BLaER1 (cell line): ENCODE results near the gene KCNMB3.
A peak's percentile ranks its signal among the peaks of the same experiment; 100 is the strongest.
"Not testable (repeated sequence)": the region's sequence is repeated elsewhere in the genome, so short reads cannot be mapped to it uniquely, and the experiment has no call there.

Source experiments
- H3K27ac ChIP-seq: shearing (Covaris generic); formaldehyde crosslinking; 2 replicates; pipeline ENCODE4 v1.8.1; 2022
- H3K27me3 ChIP-seq: shearing (Covaris generic); formaldehyde crosslinking; 2 replicates; pipeline ENCODE4 v1.8.1; 2022
- H3K36me3 ChIP-seq: shearing (Covaris generic); formaldehyde crosslinking; 2 replicates; pipeline ENCODE4 v1.8.1; 2022
- H3K4me1 ChIP-seq: shearing (Covaris generic); formaldehyde crosslinking; 2 replicates; pipeline ENCODE4 v1.8.1; 2022
- H3K4me2 ChIP-seq: shearing (Covaris generic); formaldehyde crosslinking; 2 replicates; pipeline ENCODE4 v1.8.1; 2022
- H3K4me3 ChIP-seq: shearing (Covaris generic); formaldehyde crosslinking; 2 replicates; pipeline ENCODE4 v1.8.1; 2022
- H3K9ac ChIP-seq: shearing (Covaris generic); formaldehyde crosslinking; 2 replicates; pipeline ENCODE4 v1.8.1; 2022
- H3K9me3 ChIP-seq: shearing (Covaris generic); formaldehyde crosslinking; 2 replicates; pipeline ENCODE4 v1.8.1; 2022
- H4K20me1 ChIP-seq: shearing (Covaris generic); formaldehyde crosslinking; 2 replicates; pipeline ENCODE4 v1.8.1; 2022
- Cebpa-rat ChIP-seq: shearing (Covaris generic); IDR thresholded peaks from 2 replicates; pipeline ENCODE4 v1.8.1; 2022

KCNMB3 gene

DNA sequence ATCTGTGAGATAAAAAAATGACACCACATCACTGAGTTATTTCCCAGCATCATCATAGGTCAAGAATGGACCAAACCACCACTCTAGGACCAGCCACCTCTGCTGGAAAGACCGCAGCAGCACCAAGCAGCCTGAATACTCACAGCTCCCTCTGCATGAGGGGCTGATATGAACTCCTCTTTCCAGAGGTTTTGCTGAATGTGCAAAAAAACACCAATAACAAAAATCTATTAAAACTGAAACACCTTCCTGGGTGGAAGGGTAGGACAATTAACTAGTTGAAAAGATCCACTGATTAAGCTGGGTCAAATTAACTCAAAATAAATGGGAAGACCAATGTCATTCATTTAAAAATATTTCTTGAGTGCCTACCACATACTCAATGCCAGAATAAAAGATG is 28.9 kb upstream of the KCNMB3 start:
- Histone ChIP-seq H3K27ac (no peak overlapping the region), H3K36me3 (no peaks in the 10 kb centered on the region), H4K20me1 (no peaks in the 10 kb centered on the region), H3K4me2 (no peak overlapping the region), H3K9me3 (no peaks in the 10 kb centered on the region), H3K4me1 (no peaks in the 10 kb centered on the region), H3K4me3 (no peak overlapping the region), H3K27me3 (no peaks in the 10 kb centered on the region), H3K9ac (no peak overlapping the region)
- no peak for TF ChIP-seq Cebpa-rat

DNA sequence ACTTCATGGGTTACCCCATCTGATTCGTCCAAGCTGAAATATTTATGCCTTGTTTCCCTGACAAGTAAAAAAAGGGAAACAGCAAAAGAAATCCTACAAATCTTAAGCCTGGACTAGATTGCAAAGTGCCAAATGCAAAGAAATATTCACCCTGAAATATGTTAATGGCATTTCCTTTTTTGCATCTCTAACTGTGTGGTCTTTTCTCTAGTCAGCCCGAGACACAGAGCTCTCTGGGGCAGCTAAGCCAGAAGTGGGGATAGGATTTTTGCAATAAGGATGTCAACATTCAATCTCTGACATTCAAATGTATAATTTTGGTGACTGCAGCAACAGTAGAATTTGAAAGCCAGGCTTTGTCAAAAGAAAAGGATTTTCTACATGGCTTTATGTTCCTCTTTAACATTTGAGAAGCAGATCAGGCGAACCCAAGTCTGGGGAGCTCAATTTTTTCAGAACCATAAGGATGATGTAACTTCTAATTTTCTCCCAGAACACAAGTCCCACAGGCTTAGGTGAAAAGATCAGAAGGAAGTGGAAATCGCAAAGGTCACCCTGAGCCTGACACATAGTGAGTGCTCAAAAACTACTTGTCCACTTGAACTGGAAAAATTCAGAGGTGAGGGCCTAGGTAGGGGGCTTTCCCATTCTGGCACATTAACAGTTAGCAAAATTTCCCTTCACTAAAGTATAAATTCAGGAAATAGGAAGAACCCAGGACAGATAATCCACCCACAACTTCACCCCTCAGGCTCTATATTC is 28.2 kb upstream of the KCNMB3 start:
- H3K9ac ChIP-seq = no peak overlapping the region
- no peaks in the 10 kb centered on the region for H3K9me3 ChIP-seq
- H3K4me1 ChIP-seq = no peaks in the 10 kb centered on the region
- no peaks in the 10 kb centered on the region for H4K20me1 ChIP-seq
- no peaks in the 10 kb centered on the region for H3K27me3 ChIP-seq
- no peak overlapping the region for H3K27ac ChIP-seq
- H3K4me2 ChIP-seq = no peak overlapping the region
- TF ChIP-seq Cebpa-rat = no peak
- H3K36me3 ChIP-seq = no peaks in the 10 kb centered on the region
- H3K4me3 ChIP-seq = no peak overlapping the region

DNA sequence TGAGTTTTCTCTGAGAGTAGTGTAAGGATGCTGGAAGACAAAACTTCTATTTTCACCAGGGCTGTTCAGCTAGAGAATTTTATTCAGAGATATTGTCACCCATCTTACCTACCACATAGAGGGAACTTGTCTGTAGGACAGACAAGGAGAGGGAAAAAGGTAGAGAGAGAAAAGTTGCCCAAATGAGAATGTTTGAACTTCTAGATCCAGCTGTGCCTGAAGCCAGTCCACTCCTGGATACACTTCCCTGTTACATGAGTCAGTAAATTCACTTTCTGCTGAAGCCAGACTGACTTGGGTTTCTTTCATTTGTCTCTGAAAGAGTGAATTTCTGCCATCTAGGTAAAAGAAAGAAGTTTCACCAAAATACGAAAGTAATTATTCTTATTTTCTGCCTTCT is 27.2 kb upstream of the KCNMB3 start:
- Histone ChIP-seq H3K4me3 (no peak overlapping the region), H3K27me3 (no peaks in the 10 kb centered on the region), H3K27ac (no peak overlapping the region), H3K9ac (no peak overlapping the region), H3K4me2 (no peak overlapping the region), H3K4me1 (no peaks in the 10 kb centered on the region), H4K20me1 (no peaks in the 10 kb centered on the region), H3K9me3 (no peaks in the 10 kb centered on the region), H3K36me3 (no peaks in the 10 kb centered on the region)
- TF ChIP-seq Cebpa-rat = no peak

DNA sequence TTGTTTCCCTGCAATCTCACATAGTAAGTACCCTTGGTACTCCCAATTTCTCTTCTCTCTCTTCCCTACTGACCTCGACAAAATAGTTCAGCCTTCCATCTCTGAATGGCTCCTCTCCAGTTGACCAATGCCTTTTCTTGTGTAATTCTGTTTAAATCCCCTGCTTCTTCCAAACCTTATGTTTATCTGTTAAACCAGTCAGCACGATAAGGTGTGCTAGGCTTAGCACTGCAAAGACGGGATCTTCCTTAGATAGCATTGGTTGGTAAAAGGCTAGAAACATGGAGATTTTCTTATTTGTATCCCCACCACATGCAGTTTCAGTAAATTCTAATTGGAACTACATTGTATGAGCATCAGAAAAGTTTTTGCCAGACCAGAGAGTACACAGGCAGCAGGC is 25.8 kb upstream of the KCNMB3 start:
- no peak for TF ChIP-seq Cebpa-rat
- Histone ChIP-seq H3K9ac (no peak overlapping the region), H3K4me2 (no peak overlapping the region), H3K36me3 (no peaks in the 10 kb centered on the region), H3K4me3 (no peak overlapping the region), H3K9me3 (no peaks in the 10 kb centered on the region), H4K20me1 (no peaks in the 10 kb centered on the region), H3K27ac (no peak overlapping the region), H3K4me1 (no peaks in the 10 kb centered on the region), H3K27me3 (no peaks in the 10 kb centered on the region)

DNA sequence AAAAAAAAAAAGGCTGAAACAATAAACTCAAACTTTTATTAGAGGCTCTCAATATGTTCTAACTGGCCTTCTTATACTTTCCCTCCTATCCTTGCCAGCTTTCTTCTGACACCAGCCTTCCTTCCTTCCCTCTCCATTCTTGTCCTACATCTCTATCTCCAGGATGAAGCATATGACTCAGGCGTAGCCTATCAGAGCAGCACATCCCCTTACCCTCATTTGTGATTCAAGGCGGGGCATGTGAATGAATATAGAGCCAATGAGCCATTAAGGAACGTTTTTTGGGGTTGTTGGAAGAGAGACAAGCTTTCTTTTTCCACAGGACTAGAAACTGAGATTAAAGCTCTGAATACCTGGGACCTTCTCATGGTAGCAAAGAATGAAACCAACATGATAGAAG is 25.1 kb upstream of the KCNMB3 start:
- no peak for TF ChIP-seq Cebpa-rat
- H4K20me1 ChIP-seq = no peaks in the 10 kb centered on the region
- no peaks in the 10 kb centered on the region for H3K4me1 ChIP-seq
- no peak overlapping the region for H3K27ac ChIP-seq
- no peak overlapping the region for H3K4me3 ChIP-seq
- no peaks in the 10 kb centered on the region for H3K9me3 ChIP-seq
- H3K9ac ChIP-seq = no peak overlapping the region
- H3K4me2 ChIP-seq = no peak overlapping the region
- no peaks in the 10 kb centered on the region for H3K27me3 ChIP-seq
- H3K36me3 ChIP-seq = no peaks in the 10 kb centered on the region

DNA sequence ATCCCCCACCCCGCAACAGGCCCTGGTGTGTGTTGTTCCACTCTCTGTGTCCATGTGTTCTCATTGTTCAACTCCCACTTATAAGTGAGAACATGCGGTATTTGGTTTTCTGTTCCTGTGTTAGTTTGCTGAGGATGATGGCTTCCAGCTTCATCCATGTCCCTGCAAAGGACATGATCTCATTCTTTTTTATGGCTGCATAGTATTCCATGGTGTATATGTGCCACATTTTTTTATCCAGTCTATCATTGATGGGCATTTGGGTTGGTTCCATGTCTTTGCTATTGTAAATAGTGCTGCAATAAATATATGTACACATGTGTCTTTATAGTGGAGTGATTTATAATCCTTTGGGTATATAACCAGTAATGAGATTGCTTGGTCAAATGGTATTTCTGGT is 23.5 kb upstream of the KCNMB3 start:
- H3K4me3 ChIP-seq, H3K27me3 ChIP-seq, H3K36me3 ChIP-seq, H3K9ac ChIP-seq, H3K4me2 ChIP-seq, H3K9me3 ChIP-seq, H3K27ac ChIP-seq, H3K4me1 ChIP-seq, H4K20me1 ChIP-seq: not testable (repeated sequence)

DNA sequence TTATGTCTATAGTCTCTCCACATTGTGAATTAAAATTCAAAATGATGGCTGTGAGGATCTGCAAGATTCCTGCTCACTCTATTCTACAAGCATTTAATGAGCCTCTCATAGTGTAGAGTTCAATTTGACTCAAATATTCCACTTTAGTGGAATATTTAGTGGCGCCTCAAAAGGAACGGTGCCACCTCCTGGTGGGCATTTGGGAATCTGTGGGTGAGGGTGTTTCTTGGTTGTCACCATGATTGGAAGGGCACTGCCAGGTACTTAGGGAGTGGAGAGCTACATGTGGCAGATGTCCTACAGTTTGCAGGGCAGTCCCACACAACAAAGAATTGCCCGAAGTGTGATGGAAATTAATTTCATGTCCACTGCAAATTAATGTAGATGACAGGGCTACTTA is 21.5 kb upstream of the KCNMB3 start:
- H3K27ac ChIP-seq = no peak overlapping the region
- H3K4me2 ChIP-seq = no peak overlapping the region
- H3K4me1 ChIP-seq = peaks cover 18% of the 10 kb centered on the region
- H3K9ac ChIP-seq = no peak overlapping the region
- no peak overlapping the region for H3K4me3 ChIP-seq
- no peaks in the 10 kb centered on the region for H4K20me1 ChIP-seq
- no peak for TF ChIP-seq Cebpa-rat
- H3K27me3 ChIP-seq = no peaks in the 10 kb centered on the region
- H3K36me3 ChIP-seq = no peaks in the 10 kb centered on the region
- H3K9me3 ChIP-seq = no peaks in the 10 kb centered on the region

DNA sequence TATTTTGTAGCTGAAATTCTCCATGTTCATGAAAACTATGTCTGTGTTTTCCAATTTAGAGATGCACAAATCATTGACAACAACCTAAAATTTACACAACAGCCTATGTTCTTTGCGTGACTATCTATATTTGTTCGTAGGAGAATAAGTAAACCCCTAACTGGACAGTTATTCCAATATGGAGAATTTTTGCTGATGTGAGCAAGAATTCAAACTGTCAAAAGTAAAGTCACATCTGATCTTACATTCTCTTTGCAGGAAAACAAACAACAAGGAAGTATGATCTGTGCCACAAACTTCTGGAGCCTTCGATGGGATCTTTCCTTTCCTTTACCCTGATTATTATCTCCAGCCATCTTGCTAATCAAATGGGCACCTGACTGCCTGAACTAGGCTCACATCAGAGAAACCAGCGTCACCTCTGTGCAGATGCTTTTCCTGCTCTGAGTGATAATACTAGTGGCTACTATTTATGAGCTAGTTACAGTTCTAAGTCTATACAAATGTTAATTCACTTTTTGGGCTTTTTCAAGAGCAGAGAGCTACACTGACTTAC is 18.3 kb upstream of the KCNMB3 start:
- Histone ChIP-seq H3K4me1 (peaks cover 43% of the 10 kb centered on the region), H3K27ac (no peak overlapping the region; the same call in 1 of the 2 replicates), H3K27me3 (no peaks in the 10 kb centered on the region), H3K36me3 (no peaks in the 10 kb centered on the region), H3K4me2 (no peak overlapping the region), H3K4me3 (no peak overlapping the region), H3K9me3 (no peaks in the 10 kb centered on the region), H3K9ac (no peak overlapping the region), H4K20me1 (no peaks in the 10 kb centered on the region)
- TF ChIP-seq Cebpa-rat = no peak

DNA sequence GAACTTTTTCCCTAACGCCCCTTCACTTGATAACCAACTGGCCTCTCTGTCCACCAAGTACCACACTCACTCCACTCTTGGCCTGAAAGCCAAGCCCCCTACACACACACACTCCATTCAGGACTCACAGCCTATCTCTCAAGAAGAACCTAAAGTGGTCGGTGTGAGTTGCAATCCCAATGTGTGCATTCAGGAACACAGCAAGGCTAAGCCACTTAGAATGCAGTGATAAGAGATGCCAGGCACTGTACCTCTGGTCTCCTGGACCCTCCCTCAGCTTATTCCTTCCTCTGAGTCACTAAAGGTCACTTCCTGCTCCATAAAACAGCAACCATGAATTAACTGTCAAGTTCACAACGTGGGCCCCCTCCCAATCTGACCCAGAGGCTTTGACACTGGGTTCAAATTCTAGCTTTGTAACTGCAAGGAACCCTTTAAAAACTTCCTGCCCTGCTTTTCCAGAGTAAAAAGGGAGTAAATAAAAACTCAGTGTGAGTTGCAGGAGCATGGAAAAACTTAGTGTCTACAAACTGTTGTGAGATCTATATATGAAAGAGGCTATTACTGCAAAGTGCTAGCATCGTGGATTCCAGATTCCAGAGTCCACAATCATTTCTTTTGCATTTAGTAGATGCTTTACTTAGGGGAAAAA is 17.6 kb upstream of the KCNMB3 start:
- H4K20me1 ChIP-seq = no peaks in the 10 kb centered on the region
- H3K4me3 ChIP-seq = no peak overlapping the region
- TF ChIP-seq Cebpa-rat = no peak
- peaks cover 43% of the 10 kb centered on the region for H3K4me1 ChIP-seq
- H3K4me2 ChIP-seq = peak overlapping the region; percentile 93
- H3K9me3 ChIP-seq = no peaks in the 10 kb centered on the region; the same call in 1 of the 2 replicates
- H3K36me3 ChIP-seq = no peaks in the 10 kb centered on the region
- no peaks in the 10 kb centered on the region for H3K27me3 ChIP-seq
- H3K27ac ChIP-seq = peak overlapping the region; percentile 1; the same call in 1 of the 2 replicates
- no peak overlapping the region for H3K9ac ChIP-seq

DNA sequence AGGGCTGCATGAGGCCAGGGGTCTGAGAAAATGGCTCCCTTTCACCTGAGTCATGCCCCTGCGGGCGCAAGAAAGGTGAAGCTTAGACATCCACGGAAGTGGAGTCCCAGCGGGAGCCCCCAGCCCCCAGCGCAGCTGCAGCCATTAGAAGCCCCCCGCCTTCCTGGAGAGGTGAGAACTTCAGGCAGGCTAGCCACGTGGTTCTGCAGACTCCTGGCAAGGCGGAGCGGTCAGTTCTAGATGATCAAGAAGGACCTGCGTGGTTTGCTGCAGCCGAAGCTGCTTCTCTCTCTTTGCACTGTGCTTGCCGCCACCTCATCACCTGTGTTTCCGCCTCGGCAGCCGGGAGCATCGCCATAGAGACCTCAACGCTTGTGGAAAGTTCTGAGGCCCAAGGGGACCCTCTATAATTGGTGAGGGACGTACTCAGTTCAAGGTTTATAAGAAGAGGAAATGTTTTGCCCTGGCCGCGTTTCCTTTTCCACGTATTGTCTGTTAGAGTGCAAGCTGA is 15.8 kb upstream of the KCNMB3 start:
- H3K36me3 ChIP-seq = no peaks in the 10 kb centered on the region
- H3K27ac ChIP-seq = no peak overlapping the region
- no peak for TF ChIP-seq Cebpa-rat
- peaks cover 16% of the 10 kb centered on the region for H3K9me3 ChIP-seq
- H3K4me1 ChIP-seq = peaks cover 43% of the 10 kb centered on the region
- peak overlapping the region; percentile 28; the same call in 1 of the 2 replicates for H3K9ac ChIP-seq
- H3K4me2 ChIP-seq = peak overlapping the region; percentile 93
- peak overlapping the region; percentile 55 for H3K4me3 ChIP-seq
- no peaks in the 10 kb centered on the region for H4K20me1 ChIP-seq
- no peaks in the 10 kb centered on the region for H3K27me3 ChIP-seq
